Measurements from ENCODE around the gene ATP11C.

The ATP11C gene

GRCh38 chrX:139920316-139920715 is 12.5 kb downstream of the ATP11C start:
- Histone ChIP-seq H3K9ac (no peak overlapping the region), H3K27ac (no peak overlapping the region), H3K9me3 (ENCODE audit: control insufficient read depth, low read length) (no peaks in the 10 kb centered on the region), H3K27me3 (ENCODE audit: control insufficient read depth, insufficient read depth, low read length) (no peaks in the 10 kb centered on the region), H3K36me3 (ENCODE audit: control insufficient read depth, insufficient read depth, low read length) (no peaks in the 10 kb centered on the region), H3K4me2 (ENCODE audit: low read length) (no peak overlapping the region), H3K4me1 (no peaks in the 10 kb centered on the region), H2AFZ (no peak overlapping the region), H3K79me2 (no peaks in the 10 kb centered on the region), H3K4me3 (ENCODE audit: low read depth, low read length) (no peak overlapping the region)
- no peak for TF ChIP-seq CTCF (IDR thresholded peaks at IDR 0.05)

GRCh38 chrX:139914421-139914820 is 18.4 kb downstream of the ATP11C start:
- H3K36me3 ChIP-seq (ENCODE audit: control insufficient read depth, insufficient read depth, low read length) = no peaks in the 10 kb centered on the region
- no peak for TF ChIP-seq CTCF (IDR thresholded peaks at IDR 0.05)

GRCh38 chrX:139909712-139910111 is 23.1 kb downstream of the ATP11C start:
- Histone ChIP-seq H3K4me3 (ENCODE audit: low read depth, low read length) (no peak overlapping the region), H3K4me1 (no peaks in the 10 kb centered on the region), H3K4me2 (ENCODE audit: low read length) (no peak overlapping the region), H3K79me2 (no peaks in the 10 kb centered on the region), H3K9me3 (ENCODE audit: control insufficient read depth, low read length) (no peaks in the 10 kb centered on the region), H3K9ac (no peak overlapping the region), H3K27me3 (ENCODE audit: control insufficient read depth, insufficient read depth, low read length) (no peaks in the 10 kb centered on the region), H3K36me3 (ENCODE audit: control insufficient read depth, insufficient read depth, low read length) (no peaks in the 10 kb centered on the region), H3K27ac (no peak overlapping the region), H2AFZ (no peak overlapping the region)
- TF ChIP-seq CTCF (IDR thresholded peaks at IDR 0.05) = no peak

More at GRCh38 chrX:139914421-139914820, 18.4 kb downstream of the ATP11C start:
- Histone ChIP-seq H3K27me3 (ENCODE audit: control insufficient read depth, insufficient read depth, low read length) (no peaks in the 10 kb centered on the region), H2AFZ (no peak overlapping the region), H3K79me2 (no peaks in the 10 kb centered on the region), H3K4me2 (ENCODE audit: low read length) (no peak overlapping the region), H3K4me1 (no peaks in the 10 kb centered on the region), H3K9ac (no peak overlapping the region), H3K27ac (no peak overlapping the region), H3K9me3 (ENCODE audit: control insufficient read depth, low read length) (no peaks in the 10 kb centered on the region), H3K4me3 (ENCODE audit: low read depth, low read length) (no peak overlapping the region)

GRCh38 chrX:139907078-139907477 is 25.8 kb downstream of the ATP11C start:
- Histone ChIP-seq H3K27ac (no peak overlapping the region), H2AFZ (no peak overlapping the region), H3K9ac (no peak overlapping the region), H3K4me1 (no peaks in the 10 kb centered on the region), H3K4me3 (ENCODE audit: low read depth, low read length) (no peak overlapping the region), H3K9me3 (ENCODE audit: control insufficient read depth, low read length) (no peaks in the 10 kb centered on the region), H3K79me2 (no peaks in the 10 kb centered on the region), H3K4me2 (ENCODE audit: low read length) (no peak overlapping the region), H3K27me3 (ENCODE audit: control insufficient read depth, insufficient read depth, low read length) (no peaks in the 10 kb centered on the region), H3K36me3 (ENCODE audit: control insufficient read depth, insufficient read depth, low read length) (no peaks in the 10 kb centered on the region)
- no peak for TF ChIP-seq CTCF (IDR thresholded peaks at IDR 0.05)

GRCh38 chrX:139905743-139906142 is 27.1 kb downstream of the ATP11C start:
- Histone ChIP-seq H3K9ac (no peak overlapping the region), H3K4me2 (ENCODE audit: low read length) (no peak overlapping the region), H3K9me3 (ENCODE audit: control insufficient read depth, low read length) (no peaks in the 10 kb centered on the region), H3K79me2 (no peaks in the 10 kb centered on the region), H3K4me3 (ENCODE audit: low read depth, low read length) (no peak overlapping the region), H3K36me3 (ENCODE audit: control insufficient read depth, insufficient read depth, low read length) (no peaks in the 10 kb centered on the region), H3K4me1 (no peaks in the 10 kb centered on the region), H3K27ac (no peak overlapping the region), H3K27me3 (ENCODE audit: control insufficient read depth, insufficient read depth, low read length) (no peaks in the 10 kb centered on the region), H2AFZ (no peak overlapping the region)
- no peak for TF ChIP-seq CTCF (IDR thresholded peaks at IDR 0.05)
